GM19452 (cell line): ENCODE measurements around the gene CELSR3.

ENCODE experiments used
- ATAC-seq: cut with Tn5 transposase; IDR thresholded peaks from one replicate; pipeline ENCODE4 v1.9.1; 2021; ENCODE audit not compliant: unreplicated experiment

The CELSR3 gene

DNA sequence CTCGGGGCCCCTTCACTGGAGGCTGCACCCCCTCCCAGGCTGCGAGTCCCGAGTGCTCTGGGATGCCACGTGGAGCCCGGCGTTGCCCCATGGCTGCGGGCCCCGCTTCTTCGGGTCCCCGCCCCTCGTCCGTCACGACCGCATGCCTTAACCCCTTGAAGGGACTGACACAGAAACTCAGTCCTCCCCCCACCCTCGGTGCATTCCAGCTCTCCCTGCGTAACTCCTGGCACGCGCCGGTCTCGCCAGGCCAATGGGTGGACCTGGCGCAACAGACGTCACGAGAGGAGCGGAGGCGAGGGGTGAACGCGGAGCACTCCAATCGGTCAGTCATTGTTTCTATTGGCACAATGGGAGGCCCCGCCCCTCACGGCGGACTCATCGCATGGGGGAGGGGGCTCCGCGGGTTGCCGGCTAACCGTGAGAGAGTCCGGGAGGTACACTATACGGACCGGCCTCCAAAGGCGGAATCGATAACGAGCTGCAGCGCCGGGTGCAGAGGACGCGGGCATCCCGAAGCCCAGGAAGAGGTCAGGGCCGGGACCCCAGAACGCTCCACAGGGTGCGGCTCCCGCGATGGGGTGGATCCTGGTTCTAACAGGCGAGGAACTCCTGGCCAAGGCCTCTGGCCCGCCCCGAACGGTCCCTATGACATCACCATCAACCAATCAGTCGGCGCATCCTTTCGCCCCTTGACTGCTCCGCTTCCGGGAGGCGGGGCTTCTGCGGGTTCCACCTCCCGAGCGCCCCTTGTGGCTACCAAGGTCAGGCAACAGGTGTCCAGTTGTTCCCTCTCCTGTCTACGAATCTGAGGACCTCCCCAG is 1.0 kb upstream of the CELSR3 start:
- ATAC-seq, result peak; percentile 78

DNA sequence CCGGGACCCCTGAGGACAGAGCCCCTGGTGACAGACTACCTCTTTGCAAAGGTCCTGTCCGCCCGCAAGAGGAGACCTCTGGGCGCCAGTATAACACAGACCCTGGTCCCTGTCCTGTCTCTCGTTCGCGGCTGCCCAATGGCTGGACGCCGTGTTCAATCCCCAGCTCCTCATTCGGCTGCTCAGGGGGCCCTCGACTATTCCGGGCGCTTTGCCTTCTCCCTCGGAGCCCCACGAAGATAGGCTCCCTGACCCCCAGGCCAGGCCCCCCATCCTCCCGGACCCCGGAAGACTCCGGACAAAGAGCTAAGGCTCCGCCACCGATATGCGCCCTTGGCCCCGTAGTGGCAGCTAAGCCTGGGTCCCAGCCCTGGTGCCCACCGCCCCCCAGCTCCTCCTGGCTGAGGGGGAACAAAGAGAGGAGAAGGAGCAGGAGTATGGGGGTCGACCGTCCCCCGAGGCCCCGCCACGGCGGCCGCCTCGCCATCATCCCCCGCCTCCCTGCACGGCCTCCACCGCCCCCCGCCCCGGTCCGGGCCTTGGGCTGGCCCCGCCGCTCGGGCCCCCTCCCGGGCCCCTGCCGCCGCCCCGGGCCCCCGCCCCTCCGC is 437 bp downstream of the CELSR3 start:
- ATAC-seq, result no peak

DNA sequence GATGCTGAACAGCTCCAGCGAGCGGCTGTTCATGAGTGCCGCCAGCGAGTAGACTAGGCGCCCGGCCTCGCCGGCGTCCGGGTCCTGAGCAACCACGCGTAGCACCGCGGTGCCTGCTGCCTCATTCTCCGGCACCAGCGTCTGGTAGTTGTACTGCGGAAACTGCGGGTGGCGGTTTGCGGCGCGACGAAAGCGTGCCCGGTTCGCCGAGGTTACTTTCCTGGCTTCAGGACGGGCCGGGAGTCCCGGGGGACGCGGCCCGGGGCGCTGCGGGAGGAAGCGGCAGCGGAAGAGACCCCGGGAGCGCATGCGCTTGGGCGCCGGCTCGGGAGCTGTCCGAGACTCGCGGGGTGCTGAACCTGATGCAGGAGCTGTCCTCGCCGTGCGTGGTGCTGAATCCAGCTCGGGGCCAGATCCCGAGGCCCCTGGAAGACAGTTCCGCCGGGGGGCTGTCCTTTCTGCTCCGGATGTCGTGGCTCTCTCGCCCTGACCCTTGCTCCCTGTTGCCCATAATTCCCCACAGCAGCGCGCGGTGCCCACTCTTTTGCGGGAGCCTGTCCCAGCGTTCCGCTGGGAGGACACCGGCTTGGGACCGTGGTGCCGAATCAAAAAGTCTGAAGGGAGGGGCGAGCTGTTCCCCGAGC is 1.1 kb downstream of the CELSR3 start:
- ATAC-seq, result no peak

DNA sequence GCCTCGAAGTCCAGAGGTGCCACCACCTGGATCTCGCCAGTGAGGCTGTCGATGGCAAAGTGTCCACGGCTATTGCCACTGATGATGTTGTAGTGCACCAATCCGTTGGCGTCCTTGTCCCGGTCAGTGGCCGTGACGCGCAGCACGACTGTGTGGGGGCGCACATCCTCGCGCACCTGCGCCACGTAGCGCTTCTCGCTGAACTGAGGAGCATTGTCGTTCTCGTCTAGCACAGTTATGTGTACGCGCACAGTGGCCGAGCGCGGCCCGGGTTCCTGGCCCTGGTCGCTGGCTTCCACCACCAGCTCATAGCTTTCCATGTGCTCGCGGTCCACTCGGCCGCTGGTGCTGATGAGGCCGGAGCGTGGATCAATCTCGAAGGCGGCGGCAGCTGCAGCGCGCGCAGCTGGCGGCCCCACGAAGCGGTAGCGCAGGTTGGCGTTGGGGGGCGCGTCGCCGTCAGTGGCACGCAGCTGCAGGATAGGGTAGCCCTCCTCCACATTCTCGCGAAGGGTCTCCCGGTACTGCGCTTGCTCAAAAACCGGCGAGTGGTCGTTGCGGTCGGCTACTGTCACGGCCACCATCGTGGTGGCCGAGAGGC is 1.8 kb downstream of the CELSR3 start:
- ATAC-seq, result no peak

DNA sequence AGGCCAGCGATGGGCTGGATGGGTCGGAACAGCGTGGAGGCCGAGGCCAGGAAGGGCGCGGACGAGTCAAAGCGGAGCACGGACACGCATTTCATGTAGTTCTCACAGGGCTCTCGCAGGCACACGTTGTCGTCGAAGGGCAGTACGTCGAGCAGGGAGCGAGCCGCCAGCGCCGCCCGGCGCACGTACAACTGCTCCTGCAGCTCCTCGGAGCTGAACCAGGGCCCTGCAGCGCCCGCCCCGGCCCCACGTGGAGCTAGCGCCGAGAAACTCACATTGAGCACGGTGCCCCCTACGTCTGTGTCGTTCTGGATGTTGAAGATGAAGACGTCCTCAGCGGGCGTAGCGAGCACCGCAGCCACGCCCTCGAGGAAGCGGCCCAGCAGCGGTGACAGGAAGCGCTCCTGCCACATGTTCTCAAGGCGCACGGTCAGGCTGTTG is 5.8 kb downstream of the CELSR3 start:
- no peak for ATAC-seq

DNA sequence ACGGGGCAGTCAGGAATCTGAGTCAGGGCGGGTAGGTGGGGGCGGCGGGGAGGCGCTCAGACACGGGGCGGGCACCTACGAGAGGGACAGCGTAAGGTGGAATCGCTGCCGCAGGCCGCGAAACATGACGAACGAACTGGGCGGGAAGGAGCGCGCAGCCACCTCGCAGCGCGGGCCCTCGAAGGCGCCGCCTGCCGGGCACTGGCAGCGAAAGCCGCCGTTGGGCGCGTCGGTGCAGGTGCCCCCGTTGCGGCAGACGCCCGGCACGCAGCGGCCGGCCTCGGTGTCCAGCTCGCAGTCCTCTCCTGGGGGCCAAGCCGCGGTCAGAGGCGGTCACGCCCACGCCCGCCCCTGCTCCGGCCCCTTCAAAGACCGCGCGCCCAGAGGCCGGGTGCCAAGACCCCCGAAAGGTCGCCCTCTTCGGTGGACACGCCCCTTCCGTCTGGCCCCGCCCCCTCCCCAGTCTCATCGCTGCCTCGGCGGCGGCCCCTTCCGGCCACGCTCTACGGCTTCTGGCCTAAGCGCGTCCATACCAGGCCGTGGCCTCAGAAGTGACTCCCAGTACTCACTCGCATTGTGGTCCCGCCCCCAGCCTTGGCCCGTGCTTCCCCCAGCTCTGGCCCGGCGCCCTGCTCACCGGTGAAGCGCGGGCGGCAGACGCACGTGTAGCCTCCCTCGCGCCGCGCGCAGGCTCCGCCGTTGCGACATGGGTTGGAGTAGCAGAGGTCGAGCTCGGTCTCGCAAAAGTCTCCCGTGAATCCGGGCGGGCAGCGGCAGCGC is 6.4 kb downstream of the CELSR3 start:
- ATAC-seq, result peak; percentile 54

DNA sequence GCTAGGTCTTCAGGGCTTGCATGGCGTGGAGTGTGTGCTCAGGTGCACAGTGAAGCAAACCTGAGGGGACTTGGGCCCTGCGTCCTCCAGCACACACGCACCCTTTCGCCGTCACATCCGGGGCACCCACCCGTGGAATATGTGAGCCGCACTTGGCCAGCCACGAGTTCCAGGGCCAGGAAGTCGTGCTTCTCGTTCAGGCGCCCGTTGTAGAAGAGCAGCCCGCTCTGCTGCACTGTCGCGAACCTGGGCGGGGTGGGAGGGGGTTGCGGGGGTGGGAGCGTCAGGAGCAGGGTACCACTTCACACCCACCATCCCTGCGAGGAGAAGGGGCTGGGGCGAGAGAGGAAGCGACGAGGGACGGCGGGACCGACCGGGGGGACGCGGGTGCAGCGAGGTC is 7.1 kb downstream of the CELSR3 start:
- ATAC-seq, result no peak

DNA sequence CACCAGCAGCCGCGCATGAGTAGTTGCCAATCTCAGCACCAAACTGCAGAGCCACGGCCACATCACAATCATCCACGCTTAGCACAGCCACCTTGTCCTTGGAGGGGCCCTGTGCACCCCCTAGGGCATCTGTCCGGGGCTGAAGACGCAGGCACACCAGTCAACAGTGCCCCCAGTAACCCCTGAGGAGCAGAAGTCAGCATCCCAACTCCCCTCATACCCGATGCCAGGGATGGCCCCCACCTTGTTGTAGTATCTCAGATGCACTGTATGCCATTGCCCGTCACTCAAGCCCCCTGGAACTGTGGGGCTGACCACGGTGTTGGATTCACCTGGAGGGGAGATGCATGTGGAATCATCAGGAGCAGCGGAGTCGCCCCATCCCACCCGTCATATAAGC is 7.6 kb downstream of the CELSR3 start:
- ATAC-seq, result no peak

DNA sequence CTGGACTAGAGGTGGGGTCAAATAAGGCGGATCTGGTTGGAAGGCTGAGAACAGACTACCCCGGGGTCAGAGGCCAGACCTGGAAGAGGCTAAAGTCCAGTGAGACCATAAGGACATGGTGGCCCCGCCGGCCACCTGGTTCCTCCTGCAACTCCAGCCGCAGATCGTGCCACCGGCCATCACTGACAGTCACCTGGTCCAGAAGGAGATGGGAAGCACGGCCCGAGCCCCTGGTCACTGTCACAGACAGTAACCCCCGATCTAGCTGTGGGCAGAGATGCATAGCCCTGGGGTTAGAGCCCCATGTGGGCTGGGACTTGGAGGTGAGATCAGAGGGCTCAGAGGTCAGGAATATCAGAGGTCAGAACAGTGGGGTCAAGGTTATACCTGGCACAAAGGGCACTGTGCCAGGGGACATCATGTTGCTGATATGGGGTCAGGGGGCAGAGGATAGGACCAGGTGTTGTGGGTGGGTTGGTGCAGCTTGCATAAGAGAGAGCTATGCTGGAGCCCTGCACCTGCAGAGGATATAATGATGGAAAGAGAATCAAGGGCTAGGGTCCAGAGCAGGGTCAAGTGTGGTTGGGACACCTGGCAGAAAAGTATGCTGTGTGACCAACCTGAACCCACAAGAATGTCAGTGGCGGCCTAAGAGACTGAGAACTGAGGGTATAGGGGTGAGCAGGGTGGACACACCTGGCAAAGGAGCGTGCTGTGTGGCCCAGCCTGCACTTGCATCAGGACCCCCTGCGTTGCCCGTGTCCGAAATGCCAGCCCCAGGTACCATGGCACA is 9.6 kb downstream of the CELSR3 start:
- ATAC-seq, result no peak

DNA sequence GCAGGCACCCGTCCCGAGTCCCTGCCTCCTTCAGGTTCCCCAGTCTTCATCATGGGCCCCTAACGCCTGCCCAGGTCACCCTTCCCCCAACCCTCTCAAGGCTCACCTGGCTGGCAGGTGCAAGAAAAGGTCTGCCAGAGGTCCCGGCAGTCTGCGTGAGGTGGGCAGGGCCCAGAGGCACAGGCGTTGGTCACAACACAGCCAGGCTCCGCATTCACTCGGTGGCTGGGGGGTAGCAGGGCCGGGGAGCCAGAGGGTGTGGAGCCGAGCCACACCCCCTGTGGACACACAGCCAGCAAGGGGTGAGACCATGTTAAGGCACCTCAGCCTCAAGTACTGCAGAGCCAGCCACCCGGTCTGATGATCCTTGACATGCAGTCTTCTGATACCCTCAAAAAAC is 10.9 kb downstream of the CELSR3 start:
- ATAC-seq, result no peak

DNA sequence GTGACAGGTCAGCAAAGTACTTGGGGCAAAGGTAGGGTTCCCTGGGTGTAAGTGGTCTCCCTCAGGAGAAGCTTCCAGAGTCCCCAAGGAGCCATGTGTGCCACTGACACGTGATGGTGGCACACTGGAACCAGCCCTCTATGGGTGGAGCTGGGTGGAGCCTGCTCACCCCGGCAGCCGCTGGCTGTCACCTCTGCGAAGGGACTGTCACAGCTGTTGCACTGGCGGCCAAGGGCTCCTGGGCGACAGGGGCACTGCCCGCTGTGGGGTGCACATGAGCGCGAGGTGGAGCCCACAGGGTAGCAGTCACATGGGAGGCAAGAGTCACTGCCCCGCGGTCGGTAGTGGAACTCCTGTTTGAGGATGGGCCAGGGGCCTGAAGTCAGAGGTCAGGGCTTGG is 12.0 kb downstream of the CELSR3 start:
- no peak for ATAC-seq

DNA sequence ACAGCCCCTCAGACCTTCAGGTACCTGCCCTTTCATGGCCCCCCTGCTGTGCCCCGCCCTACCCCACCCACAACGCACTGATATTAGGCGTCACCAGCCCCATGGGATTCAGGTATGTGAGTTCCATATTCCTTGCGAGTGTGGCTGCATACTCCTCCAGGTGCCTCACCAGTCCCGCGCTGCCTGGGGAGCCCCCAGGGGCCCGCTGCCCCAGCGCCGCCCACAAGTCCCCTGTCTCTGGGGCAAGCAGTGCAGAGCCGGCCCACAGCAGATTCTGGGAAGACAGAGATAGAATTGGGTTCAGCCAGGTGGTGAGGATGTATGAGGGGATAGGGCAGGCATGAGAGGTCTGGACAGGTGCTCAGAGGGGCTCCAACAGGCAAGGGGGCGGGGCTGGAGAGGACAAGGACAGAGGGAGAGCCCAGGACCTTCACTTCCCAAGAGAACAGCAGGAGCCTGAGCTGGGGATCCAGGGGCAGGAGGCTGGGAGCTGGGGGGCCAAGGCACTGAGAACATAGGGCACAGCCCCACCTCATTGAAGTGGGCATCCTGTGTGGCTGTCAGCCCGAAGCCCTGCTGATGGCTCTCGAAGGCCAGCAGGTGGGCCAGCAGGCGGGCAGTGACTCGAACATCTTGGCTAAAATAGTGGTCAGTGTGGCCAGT is 14.4 kb downstream of the CELSR3 start:
- no peak for ATAC-seq

DNA sequence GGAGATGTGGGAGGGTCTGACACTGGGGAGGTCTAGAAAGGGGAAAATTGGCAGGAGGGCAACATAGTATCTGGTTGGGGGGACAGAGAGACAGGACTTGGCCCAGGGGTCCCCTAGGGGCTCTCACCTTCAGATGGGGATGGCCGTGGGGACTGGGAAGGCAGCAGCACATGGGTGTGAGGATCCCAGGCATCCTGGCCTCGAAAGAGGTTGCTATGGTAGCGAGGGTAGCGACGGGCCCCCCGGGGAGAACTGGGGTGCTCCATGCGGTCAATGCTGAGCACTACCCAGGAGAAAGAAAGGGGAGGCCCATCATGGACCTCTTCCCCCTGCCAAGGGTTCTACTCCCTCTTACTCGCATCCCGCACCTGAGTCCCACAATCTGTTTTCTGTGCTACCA is 15.0 kb downstream of the CELSR3 start:
- ATAC-seq, result no peak

DNA sequence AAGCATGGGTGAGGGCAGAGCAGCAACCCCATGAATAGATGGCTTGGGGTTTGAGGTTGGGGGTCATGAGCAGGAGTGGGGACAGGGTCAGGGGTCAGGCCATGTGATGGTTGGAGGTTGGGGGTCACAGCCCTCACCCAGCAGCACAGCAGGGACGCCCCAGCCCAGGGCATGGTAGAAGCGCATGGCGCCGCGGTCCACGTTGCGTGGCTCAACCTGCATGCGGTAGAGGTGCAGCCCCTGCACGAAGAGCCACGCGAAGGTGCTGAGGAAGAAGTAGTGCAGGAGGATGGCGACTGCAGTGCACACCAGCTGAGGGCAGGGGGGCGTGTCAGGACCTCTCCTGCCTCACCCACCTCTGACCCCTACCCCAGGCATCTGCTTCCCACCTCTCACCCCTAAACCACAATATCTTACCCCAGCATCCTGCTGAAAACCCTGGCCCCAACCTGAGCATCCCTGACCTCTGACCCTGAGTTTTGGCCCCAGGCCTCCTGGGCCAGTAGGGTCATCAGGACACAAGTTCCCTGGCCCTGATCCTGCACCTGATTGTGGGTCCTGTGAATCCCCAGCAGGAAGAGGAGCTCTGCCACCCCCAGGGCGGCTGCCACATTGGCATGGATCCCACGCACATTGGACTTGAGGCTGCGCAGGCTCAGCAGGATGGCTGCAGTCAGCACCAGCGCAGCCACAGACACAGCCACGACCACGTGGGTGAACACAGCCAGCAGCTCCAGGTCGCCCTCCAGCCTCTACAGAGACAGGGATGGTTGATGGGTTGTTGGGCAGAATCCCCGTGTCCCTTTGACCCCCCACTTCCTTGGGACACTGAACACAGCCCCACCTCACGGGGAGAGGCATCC is 17.6 kb downstream of the CELSR3 start:
- ATAC-seq, result no peak

DNA sequence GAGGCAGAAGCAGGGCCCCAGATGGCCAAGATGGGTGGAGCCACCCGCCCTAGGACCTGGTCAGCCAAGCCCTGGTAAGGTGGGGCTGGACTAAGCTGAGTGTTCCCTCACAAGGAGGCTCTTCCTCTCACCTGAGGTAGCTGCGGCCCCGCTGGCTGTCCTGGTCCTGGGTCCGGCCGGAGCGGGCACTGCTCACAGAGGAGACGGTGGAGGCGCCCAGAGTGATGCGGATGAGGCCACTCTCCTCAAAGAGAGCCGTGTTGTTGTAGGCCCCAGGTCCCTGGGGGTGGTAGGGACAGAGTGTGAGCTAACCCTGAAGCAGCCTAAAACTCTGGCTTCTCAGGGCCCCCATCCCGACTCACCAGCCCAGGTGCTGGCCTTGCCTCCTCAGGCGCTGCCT is 20.1 kb downstream of the CELSR3 start:
- no peak for ATAC-seq

DNA sequence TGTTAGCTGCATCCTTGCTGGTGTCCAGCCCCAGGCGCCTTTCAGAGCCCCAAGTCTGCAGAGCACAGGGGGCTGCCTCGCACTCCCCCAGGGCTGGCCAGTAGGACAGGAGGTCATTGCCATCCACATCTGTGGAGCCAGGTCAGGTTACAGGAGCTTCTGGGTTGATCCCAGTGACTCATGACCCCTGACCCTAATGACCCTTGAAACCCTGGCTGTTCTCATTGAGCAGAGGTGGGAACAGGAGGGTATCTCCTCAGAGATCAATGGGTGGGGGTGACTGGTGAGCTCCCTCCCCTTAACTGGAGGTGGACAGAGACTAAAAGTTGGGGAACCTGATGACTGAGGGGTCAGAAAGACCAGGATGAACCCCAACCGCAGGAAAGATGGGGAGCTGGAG is 21.3 kb downstream of the CELSR3 start:
- no peak for ATAC-seq

DNA sequence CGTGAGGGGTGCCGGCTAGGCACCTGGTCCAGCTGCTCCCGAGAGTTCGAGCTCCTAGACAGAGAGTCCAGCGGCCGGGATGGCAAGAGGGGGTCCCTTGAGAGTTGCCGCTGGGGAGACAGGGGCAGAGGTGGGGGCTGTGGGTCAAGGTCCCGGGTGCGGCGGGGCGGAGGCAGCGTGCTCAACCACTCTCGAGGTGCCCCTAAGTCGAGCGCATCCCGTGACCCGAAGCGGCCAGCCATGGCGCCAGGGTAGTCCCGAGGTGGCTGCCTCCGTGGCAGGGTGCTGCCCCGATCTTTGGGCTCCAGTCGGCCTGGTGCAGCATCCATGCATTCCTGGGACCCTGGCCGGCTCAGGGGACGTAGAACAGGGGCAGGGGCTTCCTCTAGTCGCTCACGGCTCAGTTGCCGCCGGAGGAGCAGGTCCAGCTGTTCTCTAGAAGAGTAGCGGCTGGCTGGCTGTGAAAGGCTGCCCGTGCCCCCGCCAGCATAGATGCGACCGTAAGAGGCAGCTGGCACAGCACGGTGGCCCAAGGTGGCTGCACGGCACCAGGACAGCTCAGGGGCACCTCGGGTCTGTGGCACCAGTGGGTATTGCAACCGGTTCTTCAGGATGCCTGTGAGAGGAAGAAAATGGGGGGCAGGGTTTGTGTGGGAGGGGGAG is 22.6 kb downstream of the CELSR3 start:
- ATAC-seq, result no peak

DNA sequence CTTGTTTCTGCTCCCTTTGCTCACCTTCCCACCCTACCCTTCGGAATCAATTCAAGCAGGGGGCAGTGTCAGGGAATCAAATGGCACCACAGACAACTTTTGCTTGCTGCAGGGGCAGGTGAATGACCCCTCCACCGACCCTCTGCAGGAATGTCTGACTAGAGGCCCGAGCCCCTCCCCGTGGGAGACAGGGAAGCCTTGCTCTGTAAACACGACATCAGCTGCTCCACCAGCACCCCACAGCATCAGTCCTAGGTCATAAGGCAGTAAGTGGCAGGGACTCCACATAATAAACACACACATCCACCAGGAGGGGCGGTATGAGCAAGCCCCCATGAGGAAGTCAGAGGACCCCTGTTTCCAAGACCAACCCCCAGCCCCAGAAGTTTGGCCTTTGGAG is 25.4 kb downstream of the CELSR3 start:
- ATAC-seq, result no peak
